Natural killer cell (primary cell): ENCODE measurements around the gene VPS13D. TPM values are rescaled to one million over a fixed set of nuclear protein-coding genes. Genes with fewer than 3 reads are reported as not detected.
A peak's percentile ranks its signal among the peaks of the same experiment; 100 is the strongest.

Experiments
- ATAC-seq, 3 donors: fragments of 150-1000 bp in 2 of 3; fragments of 200-7000 bp in 1 of 3; cut with Tn5 transposase; 1 replicate in 1 of 3; 2 replicates in 2 of 3; pipeline ENCODE4 v1.10.0; 2021; ENCODE audit warnings: mild to moderate bottlenecking in 2 of 3, moderate library complexity in 2 of 3
- DNase-seq, 2 donors: peaks; one replicate each; pipeline versions ENCODE4 v3.0.0 to v3.0.0-alpha.2; 2013 to 2021; ENCODE audit warnings: mixed read lengths in 1 of 2
- H3K27ac ChIP-seq: one replicate; pipeline ENCODE4 v1.5.1; 2013; ENCODE audit warnings: mild to moderate bottlenecking, low read length
- H3K27me3 ChIP-seq: one replicate; pipeline ENCODE4 v1.6.1; 2013; ENCODE audit warnings: low read length; ENCODE audit not compliant: control insufficient read depth, insufficient read depth
- H3K36me3 ChIP-seq: one replicate; pipeline ENCODE4 v1.6.1; 2013; ENCODE audit warnings: low read length; ENCODE audit not compliant: control insufficient read depth, insufficient read depth
- H3K4me1 ChIP-seq: one replicate; pipeline ENCODE4 v1.6.1; 2013; ENCODE audit warnings: low read length; ENCODE audit not compliant: control insufficient read depth, insufficient read depth
- H3K4me3 ChIP-seq: one replicate; pipeline ENCODE4 v1.5.1; 2013; ENCODE audit warnings: low read length
- H3K9me3 ChIP-seq: one replicate; pipeline ENCODE4 v1.6.1; 2013; ENCODE audit warnings: low read length; ENCODE audit not compliant: control insufficient read depth, insufficient read depth
- H3K27ac Mint-ChIP-seq, 2 donors: one replicate each; pipeline ENCODE4 v1.8.0; 2022; ENCODE audit warnings: mild to moderate bottlenecking in 2 of 2, mixed read lengths in 2 of 2, moderate library complexity in 1 of 2
- H3K27me3 Mint-ChIP-seq, 2 donors: one replicate each; pipeline ENCODE4 v1.8.0; 2022; ENCODE audit warnings: low read depth in 2 of 2, mixed read lengths in 2 of 2
- H3K36me3 Mint-ChIP-seq: one replicate; pipeline ENCODE4 v1.8.0; 2022; ENCODE audit warnings: mixed read lengths
- H3K4me1 Mint-ChIP-seq, 2 donors: one replicate each; pipeline ENCODE4 v1.8.0; 2022; ENCODE audit warnings: mixed read lengths in 2 of 2
- H3K4me3 Mint-ChIP-seq: one replicate; pipeline ENCODE4 v1.8.0; 2022; ENCODE audit warnings: mild to moderate bottlenecking, moderate library complexity, mixed read lengths
- H3K9me3 Mint-ChIP-seq, 2 donors: one replicate each; pipeline ENCODE4 v1.8.0; 2022; ENCODE audit warnings: mixed read lengths in 2 of 2
- WGBS: methylation state at CpG from one replicate; pipeline ENCODE4 v1.1.7; 2013; ENCODE audit warnings: missing lambda C conversion rate; ENCODE audit not compliant: insufficient coverage; 5-methylcytosine and 5-hydroxymethylcytosine counted together
- intact Hi-C: fragments of 100-400 bp; cut with micrococcal nuclease; formaldehyde crosslinking; loops from one replicate; pipeline ENCODE4 v1.14.2; 2022
- total RNA-seq, 4 donors: library from RNA; stranded (reverse); fragments of 120-200 nt in 1 of 4; gene quantifications; one replicate each; pipeline versions ENCODE4 v1.2.3 to v1.2.4, GENCODE V29; 2013 to 2022
- TF ChIP-seq, protein P1 (sequence below): fragments of 200-600 bp; IDR thresholded peaks from one replicate; pipeline ENCODE4 v1.8.0; 2022; ENCODE audit warnings: antibody characterized with exemption

The VPS13D gene
- total RNA-seq, 3 donors from 2014 or later (not counting 1 experiment from before 2014, with no cell fraction given) = 66.3 to 94.0 (median 81.7) TPM

DNA sequence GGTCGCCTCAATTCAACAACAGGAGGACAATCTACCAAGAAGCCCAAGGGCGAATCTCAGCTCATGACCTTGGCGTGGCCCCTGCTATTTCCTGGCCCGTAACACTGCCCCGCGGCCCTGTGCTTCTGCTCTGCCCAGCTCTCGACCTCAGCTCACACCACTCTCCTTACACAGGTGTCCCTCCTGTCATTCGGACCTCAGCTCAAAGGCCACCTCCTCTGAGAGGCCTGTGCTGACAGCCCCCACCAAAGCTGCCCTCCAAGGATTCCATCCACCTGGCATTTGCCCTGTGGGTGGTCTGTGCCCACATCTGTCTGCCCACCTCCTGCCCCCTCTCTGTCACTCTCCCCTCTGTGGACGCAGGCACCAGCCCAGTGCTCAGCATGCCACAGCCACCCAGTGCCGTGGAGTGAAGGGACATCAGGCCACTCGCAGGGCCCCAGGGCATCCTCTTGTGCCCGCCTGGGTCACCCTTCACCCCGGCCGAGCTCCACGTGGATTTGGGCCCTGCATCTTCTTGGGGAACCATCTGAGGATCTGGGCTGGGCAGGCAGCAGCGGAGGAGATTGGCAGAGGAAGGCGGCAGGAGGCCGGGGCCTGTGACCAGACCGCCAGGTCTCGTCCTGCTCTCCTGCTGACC is 317.9 kb downstream of the VPS13D start:
- 85% methylated on average over 20 of the region's 20 CpGs for WGBS
- peaks cover 5 to 14% of the 10 kb centered on the region in 2 donors for H3K4me1 Mint-ChIP-seq
- peaks cover 9% of the 10 kb centered on the region for H3K4me1 ChIP-seq
- H3K36me3 Mint-ChIP-seq = no peaks in the 10 kb centered on the region
- H3K27ac ChIP-seq = no peak overlapping the region
- H3K27me3 ChIP-seq = no peaks in the 10 kb centered on the region
- ATAC-seq = no peak
- H3K4me3 ChIP-seq = no peak overlapping the region
- H3K4me3 Mint-ChIP-seq = no peak overlapping the region
- DNase-seq = no peak
- TF ChIP-seq, protein P1, sequence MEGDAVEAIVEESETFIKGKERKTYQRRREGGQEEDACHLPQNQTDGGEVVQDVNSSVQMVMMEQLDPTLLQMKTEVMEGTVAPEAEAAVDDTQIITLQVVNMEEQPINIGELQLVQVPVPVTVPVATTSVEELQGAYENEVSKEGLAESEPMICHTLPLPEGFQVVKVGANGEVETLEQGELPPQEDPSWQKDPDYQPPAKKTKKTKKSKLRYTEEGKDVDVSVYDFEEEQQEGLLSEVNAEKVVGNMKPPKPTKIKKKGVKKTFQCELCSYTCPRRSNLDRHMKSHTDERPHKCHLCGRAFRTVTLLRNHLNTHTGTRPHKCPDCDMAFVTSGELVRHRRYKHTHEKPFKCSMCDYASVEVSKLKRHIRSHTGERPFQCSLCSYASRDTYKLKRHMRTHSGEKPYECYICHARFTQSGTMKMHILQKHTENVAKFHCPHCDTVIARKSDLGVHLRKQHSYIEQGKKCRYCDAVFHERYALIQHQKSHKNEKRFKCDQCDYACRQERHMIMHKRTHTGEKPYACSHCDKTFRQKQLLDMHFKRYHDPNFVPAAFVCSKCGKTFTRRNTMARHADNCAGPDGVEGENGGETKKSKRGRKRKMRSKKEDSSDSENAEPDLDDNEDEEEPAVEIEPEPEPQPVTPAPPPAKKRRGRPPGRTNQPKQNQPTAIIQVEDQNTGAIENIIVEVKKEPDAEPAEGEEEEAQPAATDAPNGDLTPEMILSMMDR = no peak
- intact Hi-C loops = no loop called here
- no peaks in the 10 kb centered on the region for H3K36me3 ChIP-seq
- no peaks in the 10 kb centered on the region for H3K9me3 Mint-ChIP-seq
- H3K9me3 ChIP-seq = no peaks in the 10 kb centered on the region
- peaks cover 0 to 3% of the 10 kb centered on the region in 2 donors for H3K27me3 Mint-ChIP-seq
- H3K27ac Mint-ChIP-seq = peak overlapping the region in 1 of 2 donors; percentile 36

DNA sequence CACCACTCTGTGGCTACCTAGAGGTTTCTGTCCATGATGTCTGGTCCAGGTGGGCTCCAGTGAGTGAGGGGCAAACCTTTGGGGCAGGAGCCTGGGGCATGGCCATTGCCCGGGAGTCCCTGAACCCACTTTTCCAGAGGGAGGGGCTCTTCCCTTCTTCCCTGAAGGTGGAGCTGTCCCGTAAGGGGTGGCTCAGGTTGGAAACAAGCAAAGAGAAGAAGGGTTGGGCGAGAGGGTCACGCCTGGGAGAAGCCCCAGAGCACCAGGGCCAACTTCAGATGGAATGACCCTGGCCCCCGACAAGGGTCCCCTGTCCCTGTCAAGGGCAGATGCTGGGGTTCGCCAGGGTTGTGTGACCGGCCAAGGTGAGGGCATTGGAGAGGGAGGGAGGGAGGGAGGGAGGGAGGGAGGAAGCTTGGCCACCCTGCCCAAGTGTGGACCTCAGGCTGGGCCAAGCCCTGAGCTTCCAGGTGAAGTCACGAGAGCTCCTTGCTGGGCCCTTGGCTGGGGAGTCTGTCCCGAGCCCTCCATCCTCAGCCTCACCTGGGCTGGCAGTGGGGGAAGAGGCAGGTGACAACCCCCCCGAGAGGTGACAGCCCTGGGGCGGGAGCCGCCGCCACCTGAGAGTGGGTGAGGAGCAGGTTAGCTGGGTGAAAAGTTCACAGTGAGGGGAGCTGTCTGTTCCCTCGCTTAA is 318.6 kb downstream of the VPS13D start:
- no peaks in the 10 kb centered on the region for H3K9me3 Mint-ChIP-seq
- no peaks in the 10 kb centered on the region for H3K27me3 ChIP-seq
- H3K27ac ChIP-seq = no peak overlapping the region
- 91% methylated on average over 14 of the region's 14 CpGs for WGBS
- peaks cover 9% of the 10 kb centered on the region for H3K4me1 ChIP-seq
- no peaks in the 10 kb centered on the region for H3K36me3 ChIP-seq
- peaks cover 0 to 3% of the 10 kb centered on the region in 2 donors for H3K27me3 Mint-ChIP-seq
- peaks cover 5 to 20% of the 10 kb centered on the region in 2 donors for H3K4me1 Mint-ChIP-seq
- ATAC-seq = no peak
- no peaks in the 10 kb centered on the region for H3K9me3 ChIP-seq
- no peaks in the 10 kb centered on the region for H3K36me3 Mint-ChIP-seq
- H3K4me3 Mint-ChIP-seq = no peak overlapping the region
- intact Hi-C loops = no loop called here
- no peak overlapping the region for H3K4me3 ChIP-seq
- TF ChIP-seq, protein P1 = no peak
- no peak overlapping the region for H3K27ac Mint-ChIP-seq
- DNase-seq = no peak

- Mint-ChIP-seq H3K27me3 (peaks cover 0 to 3% of the 10 kb centered on the region in 2 donors), H3K4me1 (peaks cover 5 to 22% of the 10 kb centered on the region in 2 donors)
Observed at GRCh38 chr1:12548973-12549459, 319.2 kb downstream of the VPS13D start.

More at GRCh38 chr1:12548973-12549459, 319.2 kb downstream of the VPS13D start:
- Histone ChIP-seq H3K4me1 (peaks cover 9% of the 10 kb centered on the region), H3K9me3 (no peaks in the 10 kb centered on the region), H3K27me3 (no peaks in the 10 kb centered on the region), H3K4me3 (no peak overlapping the region), H3K36me3 (no peaks in the 10 kb centered on the region), H3K27ac (no peak overlapping the region)
- TF ChIP-seq, protein P1 = no peak
- ATAC-seq = no peak
- Mint-ChIP-seq H3K9me3 (no peaks in the 10 kb centered on the region), H3K4me3 (no peak overlapping the region), H3K36me3 (no peaks in the 10 kb centered on the region), H3K27ac (no peak overlapping the region)
- DNase-seq = no peak
- WGBS = 93% methylated on average over 27 of the region's 27 CpGs
- intact Hi-C loops = no loop called here
